HT-29 (cell line): Measurements from ENCODE around the gene CA14. TPM values are rescaled to one million over a fixed set of nuclear protein-coding genes. Genes with fewer than 3 reads are reported as not detected.
"Not testable (repeated sequence)": the region's sequence is repeated elsewhere in the genome, so short reads cannot be mapped to it uniquely, and the experiment has no call there.

ENCODE experiments used
- DNase-seq: peaks from one replicate; pipeline ENCODE4 v3.0.0-alpha.2; 2015; ENCODE audit warnings: low spot score
- total RNA-seq: library from RNA; depleted of rRNA; stranded (reverse); fragments of >200 nt; shearing (Covaris generic); gene quantifications from 2 replicates; pipeline ENCODE4 v1.2.3, GENCODE V29; 2014; rRNA removed

CA14 gene
- total RNA-seq: 0.63 TPM in 1 of 2 replicates, not detected in the other

DNA sequence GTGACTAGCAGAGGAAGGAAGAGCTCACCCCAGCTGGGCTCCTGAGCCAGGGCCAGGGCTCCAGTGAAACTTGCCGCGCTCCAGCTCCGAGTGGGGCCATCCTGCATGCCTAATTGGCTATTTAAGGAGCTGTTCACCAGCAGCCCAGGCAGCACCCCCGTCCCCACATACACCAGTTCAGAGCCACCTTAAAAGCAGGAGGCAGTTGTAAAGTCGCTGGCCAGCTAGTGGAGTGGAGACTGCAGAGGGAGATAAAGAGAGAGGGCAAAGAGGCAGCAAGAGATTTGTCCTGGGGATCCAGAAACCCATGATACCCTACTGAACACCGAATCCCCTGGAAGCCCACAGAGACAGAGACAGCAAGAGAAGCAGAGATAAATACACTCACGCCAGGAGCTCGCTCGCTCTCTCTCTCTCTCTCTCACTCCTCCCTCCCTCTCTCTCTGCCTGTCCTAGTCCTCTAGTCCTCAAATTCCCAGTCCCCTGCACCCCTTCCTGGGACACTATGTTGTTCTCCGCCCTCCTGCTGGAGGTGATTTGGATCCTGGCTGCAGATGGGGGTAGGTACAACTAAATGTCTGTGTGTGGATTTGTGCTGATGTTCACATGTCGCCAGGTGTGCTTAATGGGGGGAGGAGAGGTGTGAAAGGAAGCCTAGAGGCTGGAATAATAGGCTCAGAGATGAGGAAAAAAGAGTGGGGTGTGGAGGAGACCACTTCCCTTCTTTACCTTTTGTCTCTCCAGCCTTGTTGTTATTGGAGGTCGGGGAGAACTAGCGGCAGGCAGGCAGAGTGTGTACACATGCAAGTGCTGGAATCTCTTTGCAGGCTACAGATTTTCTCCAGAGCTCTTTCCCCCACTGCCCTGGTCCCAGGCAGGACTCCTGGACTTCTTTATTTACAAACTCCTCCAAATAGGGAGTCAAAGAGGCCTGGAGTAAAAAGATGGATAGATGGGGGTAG, at the start of gene CA14:
Gene CA14 (plus strand): TSS at position 151 of the 962 bp plus-strand sequence. CDS start 355 bp downstream, at position 506.
- no peak for DNase-seq

DNA sequence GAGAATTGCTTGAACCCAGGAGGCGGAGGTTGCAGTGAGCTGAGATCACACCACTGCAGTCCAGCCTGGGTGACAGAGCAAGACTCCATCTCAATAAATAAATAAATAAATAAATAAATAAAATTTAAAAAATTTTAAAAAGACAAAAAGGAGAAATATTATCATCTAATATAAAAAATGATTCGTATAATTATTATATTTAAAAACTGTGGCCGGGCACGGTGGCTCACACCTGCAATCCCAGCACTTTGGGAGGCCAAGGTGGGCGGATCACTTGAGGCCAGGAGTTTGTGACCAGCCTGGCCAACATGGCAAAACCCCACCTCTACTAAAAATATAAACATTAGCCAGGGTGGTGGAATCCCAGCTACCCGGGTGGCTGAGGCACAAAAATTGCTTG, 49.1 kb upstream of the CA14 start:
- not testable (repeated sequence) for DNase-seq

DNA sequence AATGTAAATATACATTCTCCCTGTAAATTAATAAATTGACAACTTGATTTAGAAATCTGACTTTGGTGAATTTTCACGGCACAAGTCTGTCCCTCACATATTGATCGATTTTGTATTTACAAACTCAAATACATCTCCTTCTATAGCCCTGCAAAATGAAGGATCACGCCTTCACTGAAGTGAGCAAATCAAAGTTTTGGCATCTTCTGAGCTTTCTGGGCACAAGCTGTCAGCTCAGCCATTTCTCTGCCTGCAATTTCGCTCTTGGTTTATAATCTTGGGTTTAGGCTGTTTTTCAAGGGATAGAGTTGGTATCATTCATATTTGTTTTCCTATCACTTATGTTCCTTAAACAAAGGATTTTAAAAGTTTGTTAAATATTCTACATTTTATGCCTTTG, 47.5 kb upstream of the CA14 start:
- DNase-seq: no peak

DNA sequence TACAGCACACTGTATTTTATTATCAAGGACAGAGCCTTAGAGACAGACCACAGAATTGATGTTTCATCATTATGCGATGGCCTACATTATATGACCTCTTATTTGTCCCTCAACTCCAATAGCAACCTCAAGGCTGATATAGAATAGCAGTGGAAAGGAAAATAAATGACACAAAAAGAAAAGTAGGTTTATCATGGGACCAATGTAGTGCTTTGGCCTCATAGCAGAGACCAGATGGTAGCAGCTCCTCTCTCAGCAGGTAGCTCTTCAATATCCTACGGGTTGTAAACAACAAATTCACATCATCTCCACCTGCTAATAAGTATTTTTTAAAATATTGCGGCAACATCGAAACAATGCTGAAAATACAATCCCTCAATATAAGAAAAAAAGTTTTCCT, 46.9 kb upstream of the CA14 start:
- DNase-seq: no peak

DNA sequence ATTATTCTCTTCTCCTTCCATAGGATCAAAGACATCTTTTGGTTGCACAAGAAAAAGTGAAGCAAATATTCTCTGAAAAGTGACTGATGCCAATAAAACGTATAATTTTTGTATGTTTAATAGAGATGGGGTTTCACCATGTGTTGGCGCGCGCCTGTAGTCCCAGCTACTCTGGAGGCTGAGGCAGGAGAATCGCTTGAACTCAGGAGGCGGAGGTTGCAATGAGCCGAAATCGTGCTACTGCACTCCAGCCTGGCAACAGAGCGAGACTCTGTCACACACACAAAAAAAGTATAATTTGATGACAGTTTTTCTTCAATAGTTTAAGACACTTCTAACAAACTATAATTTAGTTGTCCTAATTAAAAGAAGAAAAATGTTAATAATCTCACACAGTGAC, 45.5 kb upstream of the CA14 start:
- no peak for DNase-seq

DNA sequence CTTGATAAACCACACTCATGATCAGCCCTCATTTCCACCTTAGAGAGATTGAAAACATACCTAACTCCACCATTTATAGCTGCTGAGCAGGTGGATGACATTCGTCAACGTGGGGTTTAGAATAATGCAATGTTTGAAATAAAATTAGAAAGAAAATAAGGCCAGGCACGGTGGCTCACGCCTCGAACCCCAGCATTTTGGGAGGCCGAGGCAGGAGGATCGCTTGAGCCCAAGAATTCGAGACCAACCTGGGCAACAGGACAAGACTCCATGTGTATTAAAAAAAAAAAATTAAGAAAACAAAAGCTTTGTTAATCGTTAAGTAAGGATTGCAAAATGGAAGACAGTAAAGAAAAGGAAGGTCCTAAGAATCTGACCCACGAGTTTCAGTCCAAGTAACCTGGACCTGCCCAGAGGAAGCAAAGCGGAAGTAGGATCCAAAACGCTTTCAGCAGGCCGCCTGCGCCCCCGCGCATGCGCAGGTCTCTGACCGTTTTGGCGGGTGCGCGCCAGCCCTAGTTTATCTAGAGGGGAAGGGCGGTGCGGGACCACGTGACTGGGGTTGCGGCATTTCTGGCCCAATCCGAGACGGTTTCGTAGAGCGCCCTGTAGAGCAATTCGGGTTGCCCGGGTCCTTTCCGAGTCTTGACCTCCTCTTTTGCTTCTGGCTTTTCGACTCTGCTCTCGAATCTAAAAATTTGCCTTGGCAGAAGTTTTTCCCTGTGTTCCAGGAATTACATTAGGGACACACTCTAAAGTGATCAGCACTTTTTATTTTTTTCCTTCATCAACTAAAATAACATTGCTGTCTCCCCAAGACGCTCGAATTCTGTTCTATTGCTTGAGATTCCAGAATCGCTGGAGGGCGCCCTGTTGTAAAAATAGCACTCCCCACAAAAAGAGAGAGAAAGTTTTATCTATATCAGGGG, 44.1 kb upstream of the CA14 start:
- DNase-seq: peak; percentile 92

DNA sequence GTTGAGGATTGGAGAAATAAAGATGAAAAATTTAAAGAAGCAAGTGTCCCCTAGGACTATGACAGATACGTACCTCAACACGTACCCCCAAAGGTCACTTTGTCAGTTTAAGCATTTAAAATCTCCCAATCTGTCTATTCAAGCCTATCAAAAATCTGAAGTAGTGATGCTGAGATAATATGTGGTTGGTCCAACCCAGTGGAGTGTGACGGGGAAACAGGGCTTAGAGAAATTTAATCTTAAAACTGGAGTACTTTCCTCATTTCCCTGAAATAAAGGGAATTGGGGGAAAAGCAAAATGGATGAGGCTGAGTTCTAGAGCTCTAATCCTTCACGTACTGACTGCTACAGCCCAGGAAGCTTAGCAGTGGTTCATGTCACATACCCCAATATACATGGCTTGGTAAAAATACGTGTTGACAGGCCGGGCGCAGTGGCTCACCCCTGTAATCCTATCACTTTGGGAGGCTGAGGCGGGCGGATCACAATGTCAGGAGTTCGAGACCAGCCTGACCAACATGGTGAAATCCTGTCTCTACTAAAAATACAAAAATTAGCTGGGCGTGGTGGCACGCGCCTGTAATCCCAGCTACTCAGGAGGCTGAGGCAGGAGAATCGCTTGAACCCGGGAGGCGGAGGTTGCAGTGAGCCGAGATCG, 43.3 kb upstream of the CA14 start:
- not testable (repeated sequence) for DNase-seq

DNA sequence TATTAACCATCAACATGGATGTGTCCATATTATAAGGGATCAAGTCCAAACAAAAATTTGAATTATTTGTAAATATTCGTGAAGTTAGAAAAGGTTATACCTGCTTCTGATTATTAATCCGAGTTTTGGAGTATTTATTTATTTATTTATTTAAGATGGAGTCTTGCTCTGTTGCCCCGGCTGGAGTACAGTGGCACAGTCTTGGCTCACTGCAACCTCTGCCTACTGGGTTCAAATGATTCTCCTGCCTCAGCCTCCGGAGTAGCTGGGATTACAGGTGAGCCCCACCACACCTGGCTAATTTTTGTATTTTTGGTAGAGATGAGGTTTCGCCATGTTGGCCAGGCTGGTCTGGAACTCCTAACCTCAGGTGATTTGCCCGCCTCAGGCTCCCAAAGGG, 41.7 kb upstream of the CA14 start:
- not testable (repeated sequence) for DNase-seq

DNA sequence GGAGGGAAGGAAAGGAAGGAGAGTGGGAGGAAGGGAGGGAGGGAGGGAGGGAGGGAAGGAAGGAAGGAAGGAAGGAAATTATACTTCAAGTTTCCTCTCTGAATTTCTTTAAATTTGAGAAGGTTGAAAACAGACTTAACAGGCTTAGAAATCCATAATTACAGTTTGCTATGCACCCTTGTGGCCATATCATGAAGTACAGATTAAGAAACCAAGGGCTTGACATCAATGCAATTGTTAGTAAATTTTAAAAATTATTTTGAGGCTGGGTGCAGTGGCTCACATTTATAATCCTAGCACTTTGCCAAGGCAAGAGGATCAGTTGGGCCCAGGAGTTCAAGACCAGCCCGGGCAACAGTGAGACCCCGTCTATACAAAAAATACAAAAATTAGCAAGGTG, 36.0 kb upstream of the CA14 start:
- peak; percentile 32 for DNase-seq

DNA sequence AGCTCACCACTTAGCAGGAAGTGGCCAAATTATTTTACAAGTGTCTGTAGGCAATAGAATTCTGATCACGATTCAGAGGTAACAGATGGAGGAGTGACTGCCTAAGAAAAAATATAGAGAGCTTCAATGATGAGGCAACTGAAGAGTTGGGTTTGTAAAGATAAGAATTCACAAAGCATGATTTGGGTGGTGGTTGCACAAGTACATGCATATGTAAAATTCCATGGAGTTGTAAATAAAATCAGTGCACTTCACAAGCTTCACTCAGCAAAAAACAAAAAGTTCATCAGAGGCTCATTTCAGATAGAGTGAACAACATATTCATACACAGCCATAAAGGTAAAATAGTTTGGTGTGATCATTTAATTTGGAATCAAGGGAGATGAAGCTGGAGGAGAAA, 32.6 kb upstream of the CA14 start:
- no peak for DNase-seq

DNA sequence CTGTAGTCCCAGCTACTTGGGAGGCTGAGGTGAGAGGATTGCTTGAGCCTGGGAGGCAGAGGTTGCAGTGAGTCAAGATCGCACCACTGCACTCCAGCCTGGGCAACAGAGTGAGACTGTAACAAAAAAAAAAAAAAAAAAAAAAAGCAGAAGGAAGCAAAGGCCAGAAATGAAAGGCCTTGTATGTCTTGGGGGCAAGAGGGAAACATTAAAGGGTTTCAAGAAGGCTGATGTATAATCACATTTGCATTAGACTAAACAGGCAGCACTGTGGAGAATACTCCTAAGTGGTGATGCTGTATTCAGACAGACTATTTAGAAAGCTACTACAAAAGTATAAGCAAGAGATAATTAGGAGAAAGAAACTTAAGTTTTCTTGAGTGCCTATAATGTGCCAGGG, 32.0 kb upstream of the CA14 start:
- no peak for DNase-seq

DNA sequence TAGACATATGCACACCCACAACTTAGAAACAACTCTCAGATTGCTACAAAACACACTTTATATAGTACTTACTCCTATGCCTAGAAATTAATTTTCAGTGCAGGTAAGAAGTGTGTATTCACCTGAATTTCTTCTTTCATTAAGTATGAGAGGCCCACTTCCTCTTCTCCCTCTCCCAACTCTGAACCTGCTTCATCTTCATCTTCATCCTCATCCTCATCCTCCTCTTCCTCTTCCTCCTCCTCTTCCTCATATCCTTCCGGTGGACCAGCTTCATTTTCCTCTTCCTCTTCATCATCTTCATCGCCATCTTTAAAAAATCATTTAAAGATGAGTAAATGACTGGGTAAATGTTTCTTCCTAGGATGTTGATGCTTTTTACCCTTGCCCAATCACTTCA, 31.1 kb upstream of the CA14 start:
- DNase-seq: no peak

DNA sequence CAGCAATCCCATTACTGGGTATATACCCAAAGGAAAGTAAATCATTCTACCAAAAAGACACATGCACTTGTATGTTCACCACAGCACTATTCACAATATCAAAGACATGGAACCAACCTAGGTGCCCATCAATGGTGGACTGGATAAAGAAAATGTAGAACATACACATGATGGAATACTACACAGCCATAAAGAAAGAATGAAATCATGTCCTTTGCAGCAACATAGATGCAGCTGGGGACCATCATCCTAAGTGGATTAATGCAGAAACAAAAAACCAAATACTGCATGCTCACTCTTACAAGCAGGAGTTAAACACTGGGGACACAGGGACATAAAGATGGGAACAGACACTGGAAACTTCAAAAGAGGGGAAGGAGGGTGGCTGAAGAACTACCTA, 30.3 kb upstream of the CA14 start:
- no peak for DNase-seq

DNA sequence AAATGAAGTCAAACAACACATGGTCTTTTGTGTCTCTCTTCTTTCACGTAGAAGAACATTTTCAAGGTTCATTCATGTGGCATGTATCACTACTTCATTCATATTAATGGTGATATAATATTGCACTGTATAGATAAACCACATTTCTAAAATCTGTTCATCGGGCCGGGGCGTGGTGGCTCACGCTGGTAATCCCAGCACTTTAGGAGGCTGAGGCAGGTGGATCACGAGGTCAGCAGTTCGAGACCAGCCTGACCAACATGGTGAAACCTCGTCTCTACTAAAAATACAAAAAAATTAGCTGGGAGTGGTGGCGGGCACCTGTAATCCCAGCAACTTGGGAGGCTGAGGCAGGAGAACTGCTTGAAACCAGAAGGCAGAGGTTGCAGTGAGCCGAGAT, 29.3 kb upstream of the CA14 start:
- not testable (repeated sequence) for DNase-seq

DNA sequence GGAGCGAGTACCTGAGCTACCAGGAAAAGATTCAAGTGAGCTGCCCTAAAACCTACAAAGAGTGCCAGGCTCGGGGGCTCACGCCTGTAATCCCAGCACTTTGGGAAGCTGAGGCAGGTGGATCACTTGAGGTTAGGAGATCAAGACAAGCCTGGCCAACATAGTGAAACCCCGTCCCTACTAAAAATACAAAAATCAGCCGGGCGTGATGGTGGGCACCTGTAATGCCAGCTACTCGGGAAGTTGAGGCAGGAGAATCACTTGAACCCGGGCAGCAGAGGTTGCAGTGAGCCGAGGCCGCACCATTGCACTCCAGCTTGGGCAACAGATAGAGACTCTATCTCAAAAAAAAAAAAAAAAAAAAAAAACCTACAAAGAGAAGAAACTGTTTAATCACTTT, 24.7 kb upstream of the CA14 start:
- not testable (repeated sequence) for DNase-seq

DNA sequence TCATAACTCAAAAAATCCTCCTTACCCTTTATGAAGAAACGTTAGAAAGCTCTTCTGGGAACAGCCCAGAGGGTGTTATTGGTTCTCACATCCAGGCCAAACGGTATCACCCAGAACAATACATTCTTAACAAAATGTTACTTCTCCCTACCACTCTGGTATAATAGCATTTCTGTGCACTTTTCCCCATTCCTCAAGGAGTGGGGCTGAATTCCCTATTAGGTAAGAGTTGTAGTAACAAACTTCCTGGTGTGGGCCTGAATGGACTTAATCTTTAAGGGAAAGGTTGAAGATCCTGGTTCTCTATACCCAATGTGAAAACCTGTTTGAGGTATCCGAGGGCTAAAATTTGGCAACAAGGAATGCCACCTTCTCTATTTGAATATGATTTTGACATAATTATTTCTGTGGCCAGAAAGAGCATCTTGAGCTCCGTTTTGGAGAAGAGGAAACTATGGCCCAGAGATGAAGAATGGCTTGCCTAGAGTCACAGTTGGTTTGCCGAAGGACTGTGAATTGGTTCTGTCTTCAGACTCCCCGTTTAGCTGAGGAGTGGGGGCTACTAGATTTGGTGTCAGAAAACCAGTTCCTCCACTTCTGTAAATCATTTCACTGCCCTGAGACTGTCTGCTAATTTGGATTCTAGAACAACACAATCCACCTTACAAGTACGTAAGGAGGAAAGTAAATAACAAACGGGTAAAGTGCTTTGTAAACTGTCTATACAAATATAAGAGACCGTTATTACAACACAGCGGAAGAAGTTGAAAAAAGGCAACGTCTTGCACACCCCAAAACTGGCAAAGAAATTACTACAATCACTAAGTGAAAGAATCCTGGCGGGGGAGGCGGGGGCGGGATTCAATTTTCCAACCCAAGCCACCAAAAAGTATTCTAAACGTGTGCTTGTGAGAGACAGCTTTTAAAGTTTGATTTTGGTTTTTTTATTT, 23.9 kb upstream of the CA14 start:
- peak; percentile 55 for DNase-seq

DNA sequence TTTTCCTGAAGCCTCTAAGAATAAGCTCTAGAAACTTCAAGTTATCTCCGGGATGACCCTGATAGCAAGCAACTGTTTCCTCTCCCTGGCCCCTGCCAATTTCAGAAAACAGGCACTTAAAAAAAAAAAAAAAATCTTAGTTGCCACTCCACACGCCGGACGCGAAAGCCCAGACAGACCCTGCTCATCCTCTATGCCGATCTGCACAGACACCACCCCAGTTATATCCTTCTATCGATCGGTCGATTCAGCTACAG, 23.3 kb upstream of the CA14 start:
- no peak for DNase-seq

DNA sequence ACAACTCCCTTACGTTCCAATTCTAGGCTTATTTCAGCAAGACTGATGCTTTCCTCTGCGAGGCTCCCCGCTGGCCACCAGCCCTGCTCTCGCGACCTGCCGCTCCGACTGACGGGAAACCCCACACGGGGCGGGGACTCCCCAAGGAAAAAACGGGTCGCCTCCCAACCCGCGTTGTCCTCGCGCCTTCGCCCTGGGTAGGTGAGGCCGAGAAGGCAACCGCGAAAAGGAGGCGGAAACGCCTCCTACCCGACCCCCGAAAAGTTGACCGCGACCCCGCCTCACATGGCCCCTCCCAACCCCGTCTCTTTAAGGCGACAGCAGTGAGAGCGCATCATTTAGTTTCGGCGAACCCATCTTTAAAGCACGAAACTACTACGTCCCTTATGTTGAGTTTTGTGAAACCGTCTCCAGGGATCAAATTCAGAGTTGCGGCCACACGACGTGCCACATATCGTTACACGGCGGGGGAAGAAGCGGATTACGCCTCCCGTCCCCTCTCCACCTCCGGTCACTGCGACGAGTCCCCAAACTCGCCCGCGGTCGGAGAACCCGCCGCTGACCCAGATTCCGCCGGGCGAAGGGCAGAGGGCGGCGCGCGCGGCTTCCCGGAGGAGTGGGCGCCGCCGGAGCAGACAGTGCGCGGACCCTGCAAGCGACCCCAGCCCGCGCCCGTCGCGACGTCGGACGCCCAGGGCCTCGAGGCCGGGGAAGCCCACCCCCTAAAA, 22.8 kb upstream of the CA14 start:
- DNase-seq: peak; percentile 75

DNA sequence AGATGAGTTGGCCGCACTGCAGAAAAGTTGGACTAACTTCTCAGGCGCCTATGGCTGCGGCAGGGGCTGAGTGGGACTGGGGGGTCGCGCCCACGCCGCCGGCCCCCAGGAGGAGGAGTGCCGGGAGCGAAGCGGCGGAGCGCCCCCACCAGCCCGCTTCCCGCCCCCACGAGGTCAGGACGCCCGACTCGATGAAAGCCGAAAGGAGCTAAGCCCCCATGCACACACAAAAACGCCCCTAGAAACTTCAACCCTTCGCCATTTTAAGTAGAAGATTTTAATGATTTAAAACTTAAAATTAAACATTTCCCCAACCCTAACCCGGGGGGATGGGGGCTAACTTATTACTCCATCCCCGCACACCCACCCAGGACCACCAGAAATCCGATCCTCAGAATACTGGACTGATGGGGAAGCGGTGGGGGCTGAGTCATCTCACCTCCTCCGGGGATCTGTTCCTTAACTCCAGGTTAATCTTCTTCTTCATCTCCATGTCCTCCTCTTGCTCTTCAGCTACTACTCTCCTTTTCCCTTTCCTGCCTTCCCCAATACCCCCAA, 22.2 kb upstream of the CA14 start:
- DNase-seq: no peak
